NCI-H748 (cell line): ENCODE results near the gene DAPK3.
"Not testable (repeated sequence)": the region's sequence is repeated elsewhere in the genome, so short reads cannot be mapped to it uniquely, and the experiment has no call there.

Source experiments
- DNase-seq: peaks from one replicate; lab custom pipeline; 2025; ENCODE audit not compliant: unreplicated experiment; lab: John Stamatoyannopoulos, UW

DAPK3 gene

GRCh38 chr19:3970808-3971598 lies at the start of gene DAPK3:
DAPK3 (minus strand) TSS chr19:3971099; CDS start chr19:3969735, 1,364 bp downstream.
- peak; percentile 97 for DNase-seq

GRCh38 chr19:4019578-4019977 lies 48.7 kb upstream of the DAPK3 start:
- no peak for DNase-seq

GRCh38 chr19:4018775-4019504 lies 48.0 kb upstream of the DAPK3 start:
- DNase-seq, result no peak

- DNase-seq, result no peak
Measured at GRCh38 chr19:4018140-4018613, 47.3 kb upstream of the DAPK3 start.

GRCh38 chr19:4016903-4017638 lies 46.2 kb upstream of the DAPK3 start:
- no peak for DNase-seq

GRCh38 chr19:4016486-4016885 lies 45.6 kb upstream of the DAPK3 start:
- DNase-seq, result no peak

GRCh38 chr19:4015705-4016402 lies 45.0 kb upstream of the DAPK3 start:
- no peak for DNase-seq

- no peak for DNase-seq
Measured at GRCh38 chr19:4014541-4015491, 43.9 kb upstream of the DAPK3 start.

- DNase-seq, result no peak
Measured at GRCh38 chr19:4013886-4014540, 43.1 kb upstream of the DAPK3 start.

- no peak for DNase-seq
Measured at GRCh38 chr19:4012975-4013634, 42.2 kb upstream of the DAPK3 start.

GRCh38 chr19:4012092-4012974 lies 41.4 kb upstream of the DAPK3 start:
- peak; percentile 35 for DNase-seq

- not testable (repeated sequence) for DNase-seq
Measured at GRCh38 chr19:4011430-4011829, 40.5 kb upstream of the DAPK3 start.

GRCh38 chr19:4010808-4011110 lies 39.9 kb upstream of the DAPK3 start:
- DNase-seq, result no peak

- no peak for DNase-seq
Measured at GRCh38 chr19:4009990-4010807, 39.3 kb upstream of the DAPK3 start.

- DNase-seq, result peak; percentile 32
Measured at GRCh38 chr19:4007836-4008539, 37.1 kb upstream of the DAPK3 start.

- peak; percentile 98 for DNase-seq
Measured at GRCh38 chr19:4007021-4007835, 36.3 kb upstream of the DAPK3 start, which contains the start of gene PIAS4. PIAS4 (plus strand) TSS chr19:4007736; CDS start chr19:4007761, 25 bp downstream.
